GM10266 (cell line): ENCODE measurements around the gene HCST.

ENCODE experiments used
- DNase-seq: peaks from one replicate; pipeline ENCODE4 v3.0.0; 2012; ENCODE audit errors: extremely low spot score
- TF ChIP-seq, protein P1 (sequence below): IDR thresholded peaks from 2 replicates; pipeline ENCODE4 v1.5.1; 2012; ENCODE audit warnings: mild to moderate bottlenecking, low read depth; ENCODE audit not compliant: control insufficient read depth, insufficient read depth; ENCODE audit errors: missing control alignments

Gene HCST

DNA sequence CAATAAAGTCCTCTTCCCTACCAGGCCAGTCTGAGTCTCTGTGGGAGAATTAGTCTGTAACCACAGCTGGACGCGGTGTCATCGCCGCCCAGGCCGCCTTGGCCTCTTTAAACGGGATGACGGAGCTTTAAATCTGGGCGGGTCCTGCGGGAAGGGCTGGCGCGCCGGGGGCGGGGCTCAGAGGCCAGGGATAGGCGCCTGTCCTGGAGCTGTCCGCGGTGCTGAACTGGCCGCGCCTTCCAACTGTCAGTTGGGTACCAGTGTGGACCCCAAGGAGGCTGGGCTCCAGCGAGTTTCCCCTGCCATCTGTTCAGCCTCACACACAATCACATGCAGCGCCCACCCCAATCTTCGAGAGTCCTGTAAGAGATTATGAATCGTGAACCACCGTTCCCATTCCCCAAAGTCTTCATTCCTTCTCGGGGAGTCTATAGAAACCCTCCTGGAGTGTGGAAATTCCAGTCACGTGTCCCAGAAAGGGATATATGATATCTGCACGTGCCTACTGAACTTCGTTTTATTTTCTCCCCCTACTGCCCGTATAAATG, 22.5 kb upstream of the HCST start:
- TF ChIP-seq, protein P1, sequence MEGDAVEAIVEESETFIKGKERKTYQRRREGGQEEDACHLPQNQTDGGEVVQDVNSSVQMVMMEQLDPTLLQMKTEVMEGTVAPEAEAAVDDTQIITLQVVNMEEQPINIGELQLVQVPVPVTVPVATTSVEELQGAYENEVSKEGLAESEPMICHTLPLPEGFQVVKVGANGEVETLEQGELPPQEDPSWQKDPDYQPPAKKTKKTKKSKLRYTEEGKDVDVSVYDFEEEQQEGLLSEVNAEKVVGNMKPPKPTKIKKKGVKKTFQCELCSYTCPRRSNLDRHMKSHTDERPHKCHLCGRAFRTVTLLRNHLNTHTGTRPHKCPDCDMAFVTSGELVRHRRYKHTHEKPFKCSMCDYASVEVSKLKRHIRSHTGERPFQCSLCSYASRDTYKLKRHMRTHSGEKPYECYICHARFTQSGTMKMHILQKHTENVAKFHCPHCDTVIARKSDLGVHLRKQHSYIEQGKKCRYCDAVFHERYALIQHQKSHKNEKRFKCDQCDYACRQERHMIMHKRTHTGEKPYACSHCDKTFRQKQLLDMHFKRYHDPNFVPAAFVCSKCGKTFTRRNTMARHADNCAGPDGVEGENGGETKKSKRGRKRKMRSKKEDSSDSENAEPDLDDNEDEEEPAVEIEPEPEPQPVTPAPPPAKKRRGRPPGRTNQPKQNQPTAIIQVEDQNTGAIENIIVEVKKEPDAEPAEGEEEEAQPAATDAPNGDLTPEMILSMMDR = no peak
- peak; percentile 86 for DNase-seq

- peak; percentile 74 for DNase-seq
- TF ChIP-seq, protein P1 = peak; percentile 58
Observed at GRCh38 chr19:35882114-35882832, 20.1 kb upstream of the HCST start.

GRCh38 chr19:35883882-35884281, 18.4 kb upstream of the HCST start:
- TF ChIP-seq, protein P1 = no peak
- DNase-seq = no peak

- TF ChIP-seq, protein P1 = no peak
Observed at GRCh38 chr19:35885225-35885738, 17.0 kb upstream of the HCST start.

GRCh38 chr19:35885904-35886303, 16.4 kb upstream of the HCST start:
- no peak for DNase-seq
- TF ChIP-seq, protein P1 = no peak

More at GRCh38 chr19:35885225-35885738, 17.0 kb upstream of the HCST start:
- DNase-seq = no peak

- DNase-seq = no peak
- TF ChIP-seq, protein P1 = no peak
Observed at GRCh38 chr19:35887197-35887596, 15.1 kb upstream of the HCST start.

DNA sequence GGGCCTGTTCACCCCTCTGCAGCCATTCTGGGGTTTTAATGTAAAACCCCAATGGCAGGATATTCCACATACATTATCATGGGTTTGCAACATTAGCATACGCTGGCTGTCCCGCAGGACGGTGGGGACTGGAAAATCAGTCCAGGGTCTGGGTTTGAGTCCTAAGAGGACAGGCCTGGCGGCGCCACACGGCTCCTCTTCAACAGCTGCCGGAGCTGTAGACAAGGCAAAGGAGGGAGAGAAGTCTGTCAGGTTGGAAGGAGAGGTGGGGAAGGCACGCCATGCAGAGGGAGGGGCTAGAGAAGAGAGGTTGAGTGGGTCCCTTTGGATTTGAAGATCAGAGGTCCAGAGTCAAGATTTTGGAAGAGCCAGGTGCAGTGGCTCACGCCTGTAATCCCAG, 13.9 kb upstream of the HCST start:
- TF ChIP-seq, protein P1 = no peak
- no peak for DNase-seq
